GM12878 (cell line): Measurements from ENCODE around the gene CLMP. TPM values are rescaled to one million over a fixed set of nuclear protein-coding genes. Genes with fewer than 3 reads are reported as not detected.

ENCODE experiments used
- ATAC-seq: fragments of 200-7000 bp; cut with Tn5 transposase; 3 replicates; pipeline ENCODE4 v1.9.1; 2020; ENCODE audit warnings: mild to moderate bottlenecking, moderate library complexity
- BruUV-seq: library from RNA; stranded (reverse); fragments of 400-500 nt; replicated peaks from 2 replicates; lab custom pipeline; 2021; lab: Mats Ljungman, UMichigan
- CTCF ChIA-PET: fragments of 300-600 bp; sonication (Branson Sonifier 250); formaldehyde crosslinking; extraction: SDS; loops from one replicate; lab custom pipeline; 2021; ENCODE audit warnings: inconsistent platforms; lab: Yijun Ruan, JAX
- POLR2A ChIA-PET: fragments of 350-600 bp; formaldehyde crosslinking; extraction: SDS; loops from one replicate; lab custom pipeline; 2021; ENCODE audit warnings: inconsistent platforms; lab: Charles Lee
- RAD21 ChIA-PET: fragments of 300-600 bp; sonication (Branson Sonifier 250); formaldehyde crosslinking; loops from one replicate; lab custom pipeline; 2023; ENCODE audit warnings: antibody characterized with exemption; ENCODE audit not compliant: unreplicated experiment; lab: Charles Lee
- SMC1A ChIA-PET: fragments of 300-600 bp; sonication (Branson Sonifier 250); formaldehyde crosslinking; loops from one replicate; lab custom pipeline; 2023; ENCODE audit not compliant: unreplicated experiment, uncharacterized antibody; lab: Charles Lee
- DNase-seq: peaks from one replicate; pipeline ENCODE4 v3.0.0-alpha.2; 2011; ENCODE audit warnings: low read depth, low spot score
- FAIRE-seq: peaks from 3 replicates; lab custom pipeline; 2011; peaks lifted over from hg19 to GRCh38; lab: Jason Lieb, UNC
- H2AFZ ChIP-seq: 2 replicates; pipeline ENCODE4 v1.6.0; 2011; ENCODE audit warnings: low read depth, low read length, control low read depth; ENCODE audit not compliant: control insufficient read depth
- H3K27ac ChIP-seq: 2 replicates; pipeline ENCODE4 v1.5.1; 2011; ENCODE audit warnings: control low read depth; ENCODE audit not compliant: control insufficient read depth, insufficient read depth
- H3K27me3 ChIP-seq, 2 experiments: replicated peaks in 1 of 2; 2 replicates each; pipeline versions ENCODE4 v1.6.0 to v1.6.1; 2011; ENCODE audit warnings: low read length in 1 of 2; ENCODE audit not compliant: control insufficient read depth in 2 of 2, insufficient read depth in 2 of 2
- H3K36me3 ChIP-seq, 2 experiments: 2 replicates each; pipeline ENCODE4 v1.5.1; 2011; ENCODE audit warnings: low read length in 1 of 2; ENCODE audit not compliant: control insufficient read depth in 2 of 2, insufficient read depth in 2 of 2
- H3K4me1 ChIP-seq: 2 replicates; pipeline ENCODE4 v1.6.1; 2011; ENCODE audit warnings: mild to moderate bottlenecking, low read length, moderate library complexity, mixed read lengths; ENCODE audit not compliant: control insufficient read depth, insufficient read depth
- H3K4me2 ChIP-seq: 2 replicates; pipeline ENCODE4 v1.6.0; 2011; ENCODE audit warnings: control low read depth; ENCODE audit not compliant: control insufficient read depth, insufficient read depth
- H3K4me3 ChIP-seq: fragments of 200-600 bp; sonication (generic); 2 replicates; pipeline ENCODE4 v1.5.1; 2016
- H3K79me2 ChIP-seq: 2 replicates; pipeline ENCODE4 v1.6.0; 2011; ENCODE audit warnings: low read length; ENCODE audit not compliant: control insufficient read depth, insufficient read depth
- H3K9ac ChIP-seq: 2 replicates; pipeline ENCODE4 v1.8.0; 2011; ENCODE audit warnings: low read length, control low read depth, mixed read lengths; ENCODE audit not compliant: control insufficient read depth, insufficient read depth
- H3K9me3 ChIP-seq: replicated peaks from 3 replicates; pipeline ENCODE4 v1.5.1; 2011; ENCODE audit warnings: mild to moderate bottlenecking, low read length; ENCODE audit not compliant: control insufficient read depth, insufficient read depth
- H4K20me1 ChIP-seq: 2 replicates; pipeline ENCODE4 v1.6.0; 2011; ENCODE audit not compliant: control insufficient read depth, insufficient read depth
- BCLAF1 ChIP-seq: fragments of 450-650 bp; IDR thresholded peaks from 2 replicates; pipeline ENCODE4 v1.6.1; 2017; ENCODE audit warnings: antibody characterized with exemption, mild to moderate bottlenecking, moderate library complexity
- CBX5 ChIP-seq: sonication (generic); IDR thresholded peaks from 2 replicates; pipeline ENCODE4 v1.6.1; 2016; ENCODE audit warnings: low read depth, moderate library complexity, mild to moderate bottlenecking, inconsistent platforms
- FOXM1 ChIP-seq: IDR thresholded peaks from 2 replicates; pipeline ENCODE4 v1.6.1; 2012; ENCODE audit warnings: low read depth, mild to moderate bottlenecking, inconsistent platforms, low read length, moderate library complexity
- MAX ChIP-seq: IDR thresholded peaks from 2 replicates; pipeline ENCODE4 v1.6.1; 2012; ENCODE audit warnings: low read depth, low read length, improper control_type of control experiment
- PRDM15 ChIP-seq: fragments of 450-650 bp; formaldehyde crosslinking; IDR thresholded peaks from 2 replicates; pipeline ENCODE4 v1.4.0; 2020; ENCODE audit warnings: mild to moderate bottlenecking, moderate library complexity
- RUNX3 ChIP-seq: IDR thresholded peaks from 2 replicates; pipeline ENCODE4 v1.6.1; 2012; ENCODE audit warnings: low read length, inconsistent platforms
- SMC3 ChIP-seq: IDR thresholded peaks from 2 replicates; pipeline ENCODE4 v1.6.1; 2011; ENCODE audit warnings: low read length, improper control_type of control experiment, borderline replicate concordance
- STAT1 ChIP-seq: fragments of 450-650 bp; conservative IDR thresholded peaks from 2 replicates; pipeline ENCODE4 v1.6.1; 2014; ENCODE audit warnings: antibody characterized with exemption, mild to moderate bottlenecking
- TAF1 ChIP-seq: IDR thresholded peaks from 2 replicates; pipeline ENCODE4 v1.6.1; 2011; ENCODE audit warnings: mild to moderate bottlenecking, low read depth, low read length, borderline replicate concordance
- WGBS: methylation state at CpG from one replicate; pipeline ENCODE4 v1.1.6; 2016; ENCODE audit warnings: low lambda C conversion rate; ENCODE audit not compliant: insufficient replicate concordance, insufficient coverage; ENCODE audit errors: missing lambda C conversion rate; 5-methylcytosine and 5-hydroxymethylcytosine counted together
- in situ Hi-C: fragments of 300-500 bp; cut with MboI; formaldehyde crosslinking; loops from 9 replicates; pipeline ENCODE4 v1.14.3; 2018; ENCODE audit warnings: mixed read lengths
- intact Hi-C: fragments of 100-400 bp; cut with micrococcal nuclease; formaldehyde crosslinking; loops from one replicate; pipeline ENCODE4 v1.14.2; 2022; ENCODE audit not compliant: unreplicated experiment
- polyA plus RNA-seq, 11 experiments: library from polyadenylated mRNA; depleted of rRNA in 4 of 11; unstranded in 6 of 11; stranded (reverse) in 5 of 11; fragments of >200 nt; fragmentation: Nextera tagmentation in 4 of 11; fragmentation: Illumina TruSeq in 1 of 11; extraction: Ambion mirVana in 4 of 11; extraction: Trizol in 1 of 11; gene quantifications; 1 replicate in 1 of 11; 2 replicates in 10 of 11; pipeline versions ENCODE4 v1.2.1 to v1.2.3, GENCODE V29; 2011 to 2016; ENCODE audit warnings: inconsistent platforms in 2 of 11, missing spikeins in 2 of 11, low read depth in 1 of 11
- total RNA-seq, 4 experiments: library from RNA; depleted of rRNA in 3 of 4; stranded (reverse); fragments of >200 nt in 3 of 4; fragmentation: Illumina TruSeq in 1 of 4; extraction: Trizol in 1 of 4; gene quantifications; 2 replicates each; pipeline versions ENCODE4 v1.2.1 to v1.2.3, GENCODE V29; 2013 to 2021

CLMP gene
- total and polyA plus RNA-seq, 10 of the 15 experiments (the other 5 are each of a cell fraction or from before 2014, with no cell fraction given): 0.01 to 0.71 (median 0.20) TPM; not detected in 4

- intact Hi-C loops: no loop called here
Measured at GRCh38 chr11:123221096-123221561, 26.1 kb upstream of the CLMP start.

More at GRCh38 chr11:123221096-123221561, 26.1 kb upstream of the CLMP start:
- 59% methylated on average over 6 of the region's 6 CpGs for WGBS
- no peaks in the 10 kb centered on the region for H4K20me1 ChIP-seq
- H3K27me3 ChIP-seq: no peaks in the 10 kb centered on the region; a peak in 1 of 4 replicates
- H3K79me2 ChIP-seq: no peaks in the 10 kb centered on the region
- ChIA-PET SMC1A (interaction anchor here (0.6 kb wide), 1 partner anchor 64 kb away, joined by 3 read pairs; no protein-coding TSS in a partner anchor), POLR2A (interaction anchor here (0.6 kb wide), 1 partner anchor 1280 kb away, joined by 5 read pairs; no protein-coding TSS in a partner anchor), CTCF (interaction anchor here (1.3 to 2.4 kb wide), 2 partner anchors 26 to 40 kb away, joined by 5 to 7 read pairs; no protein-coding TSS in a partner anchor), RAD21 (no interaction called here)
- H3K4me3 ChIP-seq: no peak overlapping the region
- no peak overlapping the region for H3K4me2 ChIP-seq
- ATAC-seq: no peak
- TF ChIP-seq PRDM15 (CRISPR knock-in tag): no peak
- TF ChIP-seq FOXM1: no peak
- no peak for TF ChIP-seq CBX5
- TF ChIP-seq BCLAF1: no peak
- no peak for TF ChIP-seq STAT1
- no peak for TF ChIP-seq MAX
- TF ChIP-seq SMC3: no peak
- TF ChIP-seq TAF1: no peak
- TF ChIP-seq RUNX3: no peak
- in situ Hi-C loops: no loop called here
- H3K4me1 ChIP-seq: no peaks in the 10 kb centered on the region
- no peaks in the 10 kb centered on the region for H3K36me3 ChIP-seq
- DNase-seq: no peak
- H3K9ac ChIP-seq: no peak overlapping the region
- no peak overlapping the region for H2AFZ ChIP-seq
- no TSS peak for BruUV-seq
- H3K27ac ChIP-seq: no peak overlapping the region
- H3K9me3 ChIP-seq: no peaks in the 10 kb centered on the region; the same call in 2 of the 3 replicates
- no peak for FAIRE-seq
